Measurements from ENCODE around the gene PRSS8. TPM values are rescaled to one million over a fixed set of nuclear protein-coding genes. Genes with fewer than 3 reads are reported as not detected.
"Not testable (repeated sequence)": the region's sequence is repeated elsewhere in the genome, so short reads cannot be mapped to it uniquely, and the experiment has no call there.

Gene PRSS8
- total RNA-seq, 1 experiment from 2014 or later: 2.9 TPM

- DNase-seq (ENCODE audit: low read depth): no peak
- in situ Hi-C loops (cut with HindIII; ENCODE audit: low pct_unique_long_range_greater_than_20kb, low sequenced_read_pairs): no loop called here
Observed at GRCh38 chr16:31148281-31148728, 12.8 kb upstream of the PRSS8 start.

- no peak for DNase-seq (ENCODE audit: low read depth)
- in situ Hi-C loops (cut with HindIII; ENCODE audit: low pct_unique_long_range_greater_than_20kb, low sequenced_read_pairs): no loop called here
Observed at GRCh38 chr16:31147574-31147973, 12.0 kb upstream of the PRSS8 start.

- in situ Hi-C loops (cut with HindIII; ENCODE audit: low pct_unique_long_range_greater_than_20kb, low sequenced_read_pairs): no loop called here
- DNase-seq (ENCODE audit: low read depth): no peak
Observed at GRCh38 chr16:31145398-31145990, 10.0 kb upstream of the PRSS8 start.

GRCh38 chr16:31144418-31144817, 8.9 kb upstream of the PRSS8 start:
- DNase-seq (ENCODE audit: low read depth); in situ Hi-C loops (cut with HindIII; ENCODE audit: low pct_unique_long_range_greater_than_20kb, low sequenced_read_pairs): not testable (repeated sequence)

GRCh38 chr16:31143694-31144148, 8.2 kb upstream of the PRSS8 start:
- no peak for DNase-seq (ENCODE audit: low read depth)
- in situ Hi-C loops (cut with HindIII; ENCODE audit: low pct_unique_long_range_greater_than_20kb, low sequenced_read_pairs): no loop called here

DNA sequence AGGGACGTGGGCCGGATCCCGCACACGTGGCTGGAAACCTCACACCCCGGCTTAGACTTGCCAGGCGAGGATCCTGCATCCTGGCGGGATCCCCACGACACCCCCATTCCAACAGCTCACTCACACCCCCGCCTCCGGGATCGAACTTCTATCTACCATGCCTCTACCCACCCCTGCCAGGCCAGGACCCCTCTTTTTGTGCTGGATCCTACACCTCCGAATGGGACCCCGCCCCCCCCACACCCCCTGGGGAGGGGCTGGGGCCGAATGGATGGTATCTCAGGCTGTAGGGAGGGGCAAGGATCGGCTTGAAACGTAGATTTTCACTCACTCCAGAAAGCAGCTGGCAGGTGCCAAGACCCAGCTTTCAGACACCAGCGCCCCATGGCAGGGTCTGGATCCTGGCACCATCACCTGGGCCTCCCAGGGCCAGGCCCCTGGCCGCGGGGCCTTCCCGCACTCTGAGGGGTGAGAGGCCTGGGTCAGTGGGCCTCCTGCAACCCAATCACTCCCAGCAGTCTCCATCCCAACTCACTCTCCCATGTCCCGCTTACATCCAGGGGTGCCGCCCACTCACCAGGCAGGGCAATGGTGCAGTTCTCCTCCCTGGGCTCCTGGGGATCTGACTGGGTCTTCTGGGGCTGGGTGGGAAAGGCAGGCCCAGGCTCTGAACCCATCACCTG, 7.6 kb upstream of the PRSS8 start:
- DNase-seq (ENCODE audit: low read depth): no peak
- in situ Hi-C loops (cut with HindIII; ENCODE audit: low pct_unique_long_range_greater_than_20kb, low sequenced_read_pairs): no loop called here

DNA sequence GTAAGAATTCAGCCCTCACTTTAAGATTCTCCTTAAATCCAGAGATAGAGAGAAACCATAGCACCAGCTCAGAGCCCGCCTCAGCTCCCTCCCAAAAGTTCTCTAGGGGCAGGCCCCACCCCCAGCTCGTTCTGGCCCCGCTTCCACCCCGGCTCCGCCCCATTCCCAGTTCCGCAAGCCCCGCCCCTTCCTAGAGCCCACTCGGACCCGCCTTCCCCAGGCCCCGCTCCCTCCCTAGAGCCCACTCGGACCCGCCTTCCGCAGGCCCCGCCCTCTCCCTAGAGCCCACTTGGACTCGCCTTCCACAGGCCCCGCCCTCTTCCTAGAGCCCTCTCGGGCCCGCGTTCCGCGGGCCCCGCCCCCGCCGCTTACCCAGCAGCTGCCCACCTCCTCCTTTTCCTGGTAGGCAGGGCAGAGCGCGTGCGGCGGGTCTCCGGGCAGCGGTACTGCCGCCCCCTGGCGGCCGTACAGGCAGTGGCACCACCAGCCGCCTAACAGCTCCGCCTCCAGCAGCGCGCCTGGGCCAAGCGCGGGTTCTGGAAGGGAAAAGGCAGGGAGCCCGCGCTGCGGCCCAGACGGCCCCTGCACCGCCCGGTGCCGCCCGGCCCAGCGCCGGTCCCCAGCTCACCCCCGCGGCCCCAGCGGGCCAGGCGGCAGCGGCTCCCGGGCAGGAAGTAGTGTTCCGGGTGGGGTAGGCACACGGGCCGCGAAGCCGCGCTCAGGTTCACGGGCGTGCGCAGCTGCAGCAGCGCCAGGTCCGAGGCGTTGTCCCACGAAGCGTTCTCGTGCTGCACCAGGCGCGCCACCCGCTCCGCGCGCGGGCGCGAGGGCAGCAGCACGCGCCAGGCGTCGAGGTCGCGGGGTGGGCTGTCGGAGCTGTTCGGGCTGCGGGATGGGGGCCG, 6.8 kb upstream of the PRSS8 start:
- in situ Hi-C loops (cut with HindIII; ENCODE audit: low pct_unique_long_range_greater_than_20kb, low sequenced_read_pairs): no loop called here
- DNase-seq (ENCODE audit: low read depth): peak; percentile 99

DNA sequence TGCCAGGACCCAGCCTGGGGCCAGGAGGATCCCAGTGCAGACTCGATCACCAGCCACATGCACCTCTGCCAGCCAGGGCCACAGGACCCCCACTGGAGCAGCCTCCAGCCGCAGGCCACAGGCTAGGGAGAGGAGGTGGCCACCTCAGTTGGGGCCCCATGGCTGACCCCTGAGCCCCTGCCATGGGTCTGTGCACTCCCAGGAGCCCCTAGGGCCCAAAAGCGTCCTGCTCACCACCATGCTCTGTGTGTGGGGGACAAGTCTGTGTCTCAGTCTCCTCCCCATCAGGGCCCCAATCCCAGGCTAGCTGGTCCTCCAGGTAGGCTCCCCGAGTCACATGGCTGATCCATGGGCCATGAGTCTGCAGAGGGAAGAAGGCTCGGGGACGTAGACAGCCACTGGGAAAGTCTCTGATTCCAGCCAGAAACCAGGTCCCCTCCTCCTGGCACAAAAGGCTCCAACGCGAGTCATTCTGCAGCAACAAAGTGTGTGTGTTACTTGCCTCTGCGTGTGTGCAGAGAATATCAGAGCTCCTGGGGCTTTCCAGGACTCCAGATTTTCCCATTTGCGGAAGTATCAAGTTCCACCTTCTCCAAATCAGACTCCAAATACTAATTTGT, 6.1 kb upstream of the PRSS8 start:
- in situ Hi-C loops (cut with HindIII; ENCODE audit: low pct_unique_long_range_greater_than_20kb, low sequenced_read_pairs): no loop called here
- DNase-seq (ENCODE audit: low read depth): no peak

DNA sequence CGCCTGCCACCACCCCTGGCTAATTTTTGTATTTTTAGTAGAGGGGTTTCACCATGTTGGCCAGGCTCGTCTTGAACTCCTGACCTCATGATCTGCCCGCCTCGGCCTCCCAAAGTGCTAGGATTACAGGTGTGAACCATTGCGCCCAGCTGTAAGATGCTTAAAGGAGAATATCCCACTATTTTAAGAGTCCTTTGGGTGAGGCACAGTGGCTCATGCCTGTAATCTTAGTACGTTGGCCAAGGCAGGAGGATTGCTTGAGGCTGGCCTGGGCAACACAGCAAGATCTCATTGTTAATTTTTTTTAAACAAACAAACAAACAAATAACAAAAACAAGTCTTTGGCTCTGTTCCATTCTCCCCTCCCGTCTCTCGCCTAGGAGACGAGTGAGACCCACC, 5.5 kb upstream of the PRSS8 start:
- in situ Hi-C loops (cut with HindIII; ENCODE audit: low pct_unique_long_range_greater_than_20kb, low sequenced_read_pairs); DNase-seq (ENCODE audit: low read depth): not testable (repeated sequence)

DNA sequence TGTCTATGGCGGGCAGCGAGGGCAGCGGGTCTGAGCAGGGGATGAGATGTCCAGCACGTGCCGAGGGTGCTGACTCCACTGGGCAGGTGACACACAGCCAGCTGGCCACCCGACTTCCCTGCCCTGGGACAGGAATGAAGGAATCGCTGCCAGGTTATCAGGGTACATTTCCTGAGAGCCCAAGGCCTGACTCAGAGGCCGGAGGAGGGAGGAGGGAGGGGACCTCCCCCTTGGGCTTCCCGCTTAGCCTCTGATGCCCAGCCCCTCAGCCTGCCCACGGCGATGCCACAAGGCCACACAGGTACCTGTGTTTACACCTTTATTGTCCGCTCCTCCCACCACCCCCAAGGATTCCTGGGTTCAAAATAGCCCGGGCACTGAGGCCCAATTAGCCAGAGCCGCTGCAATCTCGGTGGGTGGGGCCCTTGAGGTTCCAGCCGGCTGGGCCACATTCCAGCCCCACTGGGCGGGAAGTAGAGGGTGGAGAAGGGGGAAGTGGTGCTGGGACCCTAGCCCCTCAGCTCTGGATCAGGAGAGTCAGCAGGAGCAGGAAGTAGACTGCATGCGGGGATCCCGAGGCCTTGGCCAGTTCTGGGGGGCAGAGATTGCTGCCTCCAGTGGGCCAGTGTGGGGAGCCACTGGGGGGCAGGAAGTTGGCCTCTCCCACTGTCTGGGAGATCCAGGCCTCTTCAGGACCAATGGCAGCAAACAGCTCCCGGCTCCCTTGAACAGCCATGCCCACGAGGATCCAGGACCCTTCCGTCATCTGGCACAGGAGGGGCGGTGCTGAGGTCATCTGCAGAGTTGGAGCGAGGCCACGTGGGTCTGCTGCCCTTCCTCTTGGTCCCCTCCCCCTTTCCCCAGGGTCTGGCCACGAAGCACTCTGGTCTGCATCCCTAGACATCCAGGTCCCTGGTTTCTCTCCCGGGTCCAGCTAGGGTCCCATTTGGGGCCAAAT, 3.4 kb upstream of the PRSS8 start:
- peak; percentile 95 for DNase-seq (ENCODE audit: low read depth)
- in situ Hi-C loops (cut with HindIII; ENCODE audit: low pct_unique_long_range_greater_than_20kb, low sequenced_read_pairs): no loop called here

GRCh38 chr16:31136822-31137499, 1.4 kb upstream of the PRSS8 start:
- in situ Hi-C loops (cut with HindIII; ENCODE audit: low pct_unique_long_range_greater_than_20kb, low sequenced_read_pairs); DNase-seq (ENCODE audit: low read depth): not testable (repeated sequence)

- in situ Hi-C loops (cut with HindIII; ENCODE audit: low pct_unique_long_range_greater_than_20kb, low sequenced_read_pairs): no loop called here
Observed at GRCh38 chr16:31136287-31136662, 748 bp upstream of the PRSS8 start.

DNA sequence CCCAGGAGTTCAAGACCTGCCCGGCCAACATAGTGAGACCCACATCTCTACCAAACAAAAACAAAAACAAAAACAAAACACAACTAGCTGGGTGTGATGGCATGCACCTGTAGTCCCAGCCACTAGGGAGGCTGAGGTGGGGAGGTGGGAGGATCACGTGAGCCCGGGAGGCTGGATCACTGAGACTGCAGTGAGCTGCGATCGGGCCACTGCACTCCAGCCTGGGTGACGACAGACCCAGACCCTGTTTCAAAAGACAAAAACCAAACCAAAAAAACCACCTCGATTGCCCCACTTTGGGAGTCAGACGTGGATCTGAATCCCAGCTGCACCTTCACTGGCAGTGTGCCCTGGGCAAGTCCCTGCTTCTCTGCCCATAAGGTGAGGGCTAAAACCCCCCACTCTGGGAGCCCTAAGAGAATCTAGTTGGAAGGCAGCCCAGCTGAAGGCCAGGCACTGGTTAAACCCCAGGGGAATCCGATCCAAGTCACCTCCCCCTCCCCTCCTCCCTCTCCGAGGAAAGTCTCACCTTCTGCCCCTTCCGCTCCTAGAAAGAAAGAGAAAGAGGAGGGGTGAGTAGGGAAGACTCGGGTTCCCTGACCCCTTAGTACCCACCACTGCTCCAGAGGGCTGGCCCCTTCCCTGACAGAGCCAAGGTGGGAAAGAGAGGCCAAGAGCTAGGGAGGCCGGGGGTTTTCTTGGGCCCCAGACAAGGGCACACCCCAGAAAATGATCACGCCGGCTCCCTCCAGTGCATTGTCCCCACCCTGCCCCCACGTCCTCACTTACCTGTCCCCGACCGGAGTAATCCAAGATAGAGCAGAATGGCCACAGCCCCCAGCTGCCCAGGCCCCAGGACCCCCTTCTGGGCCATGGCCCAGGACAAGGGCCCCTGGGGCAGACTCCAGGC, 647 bp downstream of the PRSS8 start:
- DNase-seq (ENCODE audit: low read depth): no peak
- in situ Hi-C loops (cut with HindIII; ENCODE audit: low pct_unique_long_range_greater_than_20kb, low sequenced_read_pairs): no loop called here

More at GRCh38 chr16:31136287-31136662, 748 bp upstream of the PRSS8 start:
- no peak for DNase-seq (ENCODE audit: low read depth)

DNA sequence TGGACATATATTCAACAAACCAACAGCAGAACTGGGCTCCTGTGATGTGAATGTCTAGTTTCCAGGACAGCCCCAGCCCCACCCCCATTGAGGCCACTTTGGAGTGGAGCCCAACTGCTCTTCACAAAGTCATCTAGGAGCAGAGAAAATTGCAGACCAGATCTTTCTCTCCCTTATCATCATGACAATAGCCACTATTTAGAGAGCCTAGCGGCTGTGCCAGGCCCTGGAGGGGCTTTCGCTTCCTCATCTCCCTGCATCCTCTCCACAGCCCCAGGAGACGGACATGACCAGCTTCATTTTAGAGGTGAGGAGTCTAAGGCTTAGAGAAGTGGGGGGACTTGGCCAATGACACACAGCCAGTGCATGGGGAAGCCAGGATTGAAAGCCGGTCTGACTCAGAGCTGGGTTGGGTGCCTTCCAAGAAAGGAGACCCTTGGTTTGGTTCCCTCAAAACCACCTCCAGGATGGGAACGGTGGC, 1.4 kb downstream of the PRSS8 start:
- in situ Hi-C loops (cut with HindIII; ENCODE audit: low pct_unique_long_range_greater_than_20kb, low sequenced_read_pairs): no loop called here
- no peak for DNase-seq (ENCODE audit: low read depth)

DNA sequence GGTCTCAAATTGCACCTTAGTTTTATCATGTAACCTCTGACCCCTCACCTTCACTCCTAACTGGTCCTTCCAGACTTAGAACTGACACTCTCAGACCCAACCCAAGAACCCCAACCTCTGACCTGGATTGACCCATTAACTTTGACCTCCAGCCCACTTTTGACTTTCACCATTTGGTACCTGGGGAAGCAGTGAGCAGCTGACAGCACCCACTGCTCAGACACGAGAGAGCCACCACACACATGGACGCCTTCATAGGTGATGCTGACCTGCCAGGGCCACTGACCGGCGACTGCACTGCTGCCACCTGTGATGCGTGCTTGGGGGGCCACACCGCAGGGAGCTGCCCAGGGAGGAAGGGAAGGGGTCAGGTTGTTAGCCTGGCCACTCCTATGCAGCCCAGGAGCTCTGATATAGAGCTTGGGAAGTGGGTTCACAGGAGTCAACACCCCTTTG, 2.5 kb downstream of the PRSS8 start:
- in situ Hi-C loops (cut with HindIII; ENCODE audit: low pct_unique_long_range_greater_than_20kb, low sequenced_read_pairs): no loop called here

More for the DNA sequence above, 2.5 kb downstream of the PRSS8 start:
- no peak for DNase-seq (ENCODE audit: low read depth)

Measured in Caki2 (cell line).